HG03520 (cell line): ENCODE data around the gene KCNJ6.

Source experiments
- ATAC-seq: cut with Tn5 transposase; IDR thresholded peaks from one replicate; pipeline ENCODE4 v1.9.1; 2021; ENCODE audit warnings: mild to moderate bottlenecking, moderate library complexity; ENCODE audit not compliant: unreplicated experiment

KCNJ6 gene

GRCh38 chr21:37827913-37828312 is 88.3 kb downstream of the KCNJ6 start:
- no peak for ATAC-seq

- no peak for ATAC-seq
Measured at GRCh38 chr21:37821786-37822450, 94.3 kb downstream of the KCNJ6 start.

GRCh38 chr21:37821092-37821491 is 95.2 kb downstream of the KCNJ6 start:
- no peak for ATAC-seq

- no peak for ATAC-seq
Measured at GRCh38 chr21:37819372-37819771, 96.9 kb downstream of the KCNJ6 start.

GRCh38 chr21:37817242-37817641 is 99.0 kb downstream of the KCNJ6 start:
- ATAC-seq = no peak

GRCh38 chr21:37815893-37816292 is 100.4 kb downstream of the KCNJ6 start:
- no peak for ATAC-seq

GRCh38 chr21:37811711-37812110 is 104.5 kb downstream of the KCNJ6 start:
- ATAC-seq = no peak

- ATAC-seq = no peak
Measured at GRCh38 chr21:37808261-37808660, 108.0 kb downstream of the KCNJ6 start.

- no peak for ATAC-seq
Measured at GRCh38 chr21:37805266-37805665, 111.0 kb downstream of the KCNJ6 start.

- no peak for ATAC-seq
Measured at GRCh38 chr21:37804001-37804400, 112.3 kb downstream of the KCNJ6 start.

- ATAC-seq = no peak
Measured at GRCh38 chr21:37803101-37803651, 113.1 kb downstream of the KCNJ6 start.

GRCh38 chr21:37800456-37801061 is 115.7 kb downstream of the KCNJ6 start:
- no peak for ATAC-seq

GRCh38 chr21:37800057-37800455 is 116.2 kb downstream of the KCNJ6 start:
- ATAC-seq = no peak

- ATAC-seq = no peak
Measured at GRCh38 chr21:37799211-37800056, 116.8 kb downstream of the KCNJ6 start.

- ATAC-seq = no peak
Measured at GRCh38 chr21:37797403-37797802, 118.9 kb downstream of the KCNJ6 start.

GRCh38 chr21:37796011-37796410 is 120.2 kb downstream of the KCNJ6 start:
- no peak for ATAC-seq

- ATAC-seq = no peak
Measured at GRCh38 chr21:37793660-37794059, 122.6 kb downstream of the KCNJ6 start.

GRCh38 chr21:37792046-37792445 is 124.2 kb downstream of the KCNJ6 start:
- ATAC-seq = no peak

GRCh38 chr21:37790905-37791304 is 125.4 kb downstream of the KCNJ6 start:
- ATAC-seq = no peak

- ATAC-seq = no peak
Measured at GRCh38 chr21:37788503-37788902, 127.8 kb downstream of the KCNJ6 start.

- no peak for ATAC-seq
Measured at GRCh38 chr21:37787456-37787855, 128.8 kb downstream of the KCNJ6 start.
